Hematopoietic multipotent progenitor cell treated with erythropoietin and hydrocortisone succinate and interleukin-3 and kit ligand, for 4 days (in vitro differentiated cells): ENCODE results near the gene SPTLC2.
A peak's percentile ranks its signal among the peaks of the same experiment; 100 is the strongest.

Experiments
- DNase-seq: peaks from one replicate; pipeline ENCODE4 v3.0.0-alpha.2; 2015

SPTLC2 gene

GRCh38 chr14:77498984-77499527 lies 117.4 kb downstream of the SPTLC2 start:
- no peak for DNase-seq

DNA sequence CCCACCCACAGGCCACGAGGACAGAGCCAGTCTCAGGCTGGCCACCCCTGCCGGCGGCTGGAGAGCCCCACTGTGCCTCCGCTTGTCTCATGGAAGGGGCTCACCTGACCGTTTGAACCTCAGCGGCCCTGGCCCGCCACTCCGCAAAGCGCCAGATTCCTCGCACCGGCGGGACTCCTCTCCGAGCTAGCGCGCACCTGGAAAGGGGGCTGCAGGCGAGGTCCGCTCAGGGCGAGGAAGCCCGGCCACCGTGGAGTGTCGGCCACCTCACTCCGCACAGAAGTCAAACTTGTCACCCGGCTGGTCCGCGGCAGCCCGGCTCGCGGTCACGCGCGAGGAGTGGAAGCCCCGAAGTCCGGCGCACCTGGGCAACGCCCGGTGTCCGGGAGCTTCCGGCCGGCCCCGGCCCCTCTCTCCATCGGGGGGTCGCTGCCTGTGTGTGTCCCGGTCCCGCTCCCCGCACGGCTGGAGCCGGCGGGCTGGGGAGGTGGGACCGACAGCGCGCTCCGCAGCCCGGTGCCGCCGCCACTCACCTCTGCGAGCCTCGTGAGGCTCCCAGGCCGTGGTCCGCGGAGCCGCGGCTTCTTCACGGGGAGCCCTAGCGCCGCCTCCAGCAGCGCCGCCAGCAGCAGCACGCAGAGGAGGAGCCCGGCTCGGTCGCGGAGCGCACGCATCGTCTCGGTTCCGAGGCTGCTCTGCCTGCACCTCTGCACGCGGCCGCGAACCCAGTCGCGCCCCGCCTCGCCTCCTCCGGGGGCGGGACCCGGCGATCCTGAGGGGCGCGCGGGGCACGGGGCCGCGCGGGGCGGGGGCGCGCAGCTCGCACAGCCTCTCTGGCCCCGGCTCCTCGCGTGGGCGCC lies 118.1 kb downstream of the SPTLC2 start, which contains the start of gene ISM2:
Gene ISM2 (minus strand): TSS at position 697 of the 860 bp plus-strand sequence. CDS start 23 bp downstream, at position 674.
- peak; percentile 69 for DNase-seq

GRCh38 chr14:77495334-77495733 lies 121.1 kb downstream of the SPTLC2 start:
- DNase-seq: no peak

GRCh38 chr14:77491056-77491455 lies 125.4 kb downstream of the SPTLC2 start:
- no peak for DNase-seq

DNA sequence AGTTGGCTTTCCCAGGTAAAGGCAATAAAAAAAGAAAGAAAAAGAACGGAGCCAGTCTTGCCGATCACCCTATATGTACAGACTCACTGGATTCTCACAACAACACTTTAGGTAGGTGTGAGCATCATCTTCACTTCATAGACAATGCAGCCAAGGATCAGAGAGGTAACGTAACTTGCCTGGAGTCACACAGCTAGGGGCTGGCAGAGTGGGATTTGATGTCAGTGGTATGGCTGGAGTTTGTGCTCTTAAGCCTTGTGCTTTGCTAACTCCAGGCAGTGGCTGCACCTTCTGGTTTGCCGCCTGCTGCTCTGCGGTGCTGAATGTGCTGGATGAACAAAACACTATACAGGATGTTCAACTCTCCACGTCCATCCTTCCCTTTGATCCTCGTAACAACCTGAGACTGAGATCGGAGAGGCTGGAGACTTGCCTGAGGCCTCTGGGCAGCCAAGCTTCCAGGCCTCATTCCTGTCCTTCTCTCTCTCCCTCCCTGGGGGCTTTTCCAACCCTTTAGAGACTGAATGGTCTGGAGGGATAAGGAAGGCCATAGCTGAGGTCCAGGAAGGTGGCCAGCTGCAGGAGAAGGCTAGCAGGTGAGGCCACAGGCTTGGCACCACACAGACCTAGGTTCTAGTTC lies 126.0 kb downstream of the SPTLC2 start:
- DNase-seq: no peak

DNA sequence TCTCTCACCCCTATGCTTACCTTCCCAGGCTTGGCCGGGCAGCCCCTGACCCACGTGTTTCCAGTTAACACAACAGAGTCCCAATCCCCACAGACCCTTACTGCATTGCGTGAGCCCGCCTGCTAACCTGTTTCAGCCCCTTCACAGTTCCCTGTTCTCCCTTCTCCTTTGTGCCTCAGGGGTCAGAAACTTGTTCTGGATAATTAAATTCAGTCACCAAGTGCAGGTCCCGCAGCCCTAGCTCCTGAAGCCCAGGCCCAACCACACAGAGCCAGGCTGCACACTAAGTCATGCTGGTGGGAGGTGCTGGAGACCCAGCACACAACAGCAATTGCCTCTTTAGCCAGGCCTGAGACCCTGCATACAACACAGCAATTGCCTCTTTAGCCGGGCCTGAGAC lies 127.4 kb downstream of the SPTLC2 start:
- no peak for DNase-seq

DNA sequence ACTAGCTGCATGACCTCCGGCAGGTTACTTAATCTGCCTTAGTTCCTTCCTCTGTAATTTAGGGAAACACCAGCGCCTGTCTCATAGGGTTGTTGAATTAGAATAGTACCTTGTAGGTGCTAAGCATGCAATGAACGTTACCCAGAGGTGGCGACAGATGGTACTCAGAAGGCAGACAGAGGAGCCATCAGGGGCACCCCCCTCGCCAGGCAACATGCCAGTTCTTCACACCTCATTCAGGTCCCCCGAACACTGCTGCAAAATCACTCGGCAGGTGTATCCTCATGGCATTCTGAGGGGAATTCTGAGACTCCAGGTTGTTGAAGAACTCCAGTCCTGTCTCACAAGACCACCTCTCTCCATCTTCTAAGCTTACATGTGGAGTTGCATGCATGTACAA lies 127.9 kb downstream of the SPTLC2 start:
- no peak for DNase-seq

- DNase-seq: no peak
Observed at GRCh38 chr14:77485901-77486678, 130.3 kb downstream of the SPTLC2 start.

GRCh38 chr14:77485256-77485655 lies 131.2 kb downstream of the SPTLC2 start:
- DNase-seq: no peak

DNA sequence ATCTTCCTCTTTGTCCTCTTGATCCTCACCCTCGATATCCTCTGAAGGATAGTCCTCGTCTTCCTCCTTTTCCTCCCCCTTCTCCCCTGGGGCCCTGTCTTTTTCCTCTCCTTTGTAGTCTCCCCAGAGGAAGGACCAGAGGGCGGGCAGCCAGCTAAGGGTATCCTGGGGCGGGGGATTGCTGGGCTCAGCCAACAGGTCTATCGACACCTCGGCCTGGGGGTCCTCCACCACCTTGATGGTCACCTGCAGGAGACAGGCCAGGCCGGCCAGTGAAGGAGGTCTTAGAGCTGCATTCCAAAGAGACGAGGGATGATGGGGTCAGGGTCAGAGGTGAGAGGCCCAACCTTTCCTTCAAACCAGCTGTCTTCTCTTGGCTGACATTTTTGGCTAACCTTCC lies 134.0 kb downstream of the SPTLC2 start:
- DNase-seq: no peak

DNA sequence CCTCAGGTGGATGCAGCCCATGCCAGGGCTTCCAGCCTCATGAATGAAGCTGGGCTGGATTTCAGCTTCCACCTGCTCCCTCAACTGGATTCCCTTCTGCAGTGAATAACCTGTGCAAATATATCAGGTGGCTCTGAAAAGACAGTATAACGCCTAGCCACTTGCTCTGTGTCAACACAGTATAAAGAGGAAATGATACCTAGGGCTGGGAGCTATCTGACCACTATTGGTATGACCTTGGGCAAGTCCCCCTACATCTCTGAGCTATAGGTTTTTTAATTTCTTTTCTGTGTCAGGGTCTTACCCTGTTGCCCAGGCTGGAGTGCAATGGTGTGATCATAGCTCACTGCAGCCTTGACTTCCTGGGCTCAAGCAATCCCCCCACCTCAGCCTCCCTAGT lies 137.6 kb downstream of the SPTLC2 start:
- DNase-seq: no peak

- DNase-seq: no peak
Observed at GRCh38 chr14:77478029-77478428, 138.4 kb downstream of the SPTLC2 start.

GRCh38 chr14:77475432-77476115 lies 140.9 kb downstream of the SPTLC2 start:
- DNase-seq: no peak

- DNase-seq: peak; percentile 47
Observed at GRCh38 chr14:77474479-77475177, 141.8 kb downstream of the SPTLC2 start.

GRCh38 chr14:77473921-77474320 lies 142.5 kb downstream of the SPTLC2 start:
- DNase-seq: no peak

GRCh38 chr14:77470224-77470870 lies 146.1 kb downstream of the SPTLC2 start:
- no peak for DNase-seq

- no peak for DNase-seq
Observed at GRCh38 chr14:77469539-77469938, 146.9 kb downstream of the SPTLC2 start.

- no peak for DNase-seq
Observed at GRCh38 chr14:77469067-77469505, 147.4 kb downstream of the SPTLC2 start.

- DNase-seq: no peak
Observed at GRCh38 chr14:77467801-77468200, 148.6 kb downstream of the SPTLC2 start.

- peak; percentile 92 for DNase-seq
Observed at GRCh38 chr14:77459072-77459723, 157.2 kb downstream of the SPTLC2 start.
